SW480 (cell line): ENCODE results near the gene PDGFB.

ENCODE experiments used
- DNase-seq: peaks from one replicate; pipeline ENCODE4 v3.0.0-alpha.2; 2016; ENCODE audit warnings: low spot score

The PDGFB gene

GRCh38 chr22:39276440-39277141 lies 31.8 kb upstream of the PDGFB start:
- no peak for DNase-seq

DNA sequence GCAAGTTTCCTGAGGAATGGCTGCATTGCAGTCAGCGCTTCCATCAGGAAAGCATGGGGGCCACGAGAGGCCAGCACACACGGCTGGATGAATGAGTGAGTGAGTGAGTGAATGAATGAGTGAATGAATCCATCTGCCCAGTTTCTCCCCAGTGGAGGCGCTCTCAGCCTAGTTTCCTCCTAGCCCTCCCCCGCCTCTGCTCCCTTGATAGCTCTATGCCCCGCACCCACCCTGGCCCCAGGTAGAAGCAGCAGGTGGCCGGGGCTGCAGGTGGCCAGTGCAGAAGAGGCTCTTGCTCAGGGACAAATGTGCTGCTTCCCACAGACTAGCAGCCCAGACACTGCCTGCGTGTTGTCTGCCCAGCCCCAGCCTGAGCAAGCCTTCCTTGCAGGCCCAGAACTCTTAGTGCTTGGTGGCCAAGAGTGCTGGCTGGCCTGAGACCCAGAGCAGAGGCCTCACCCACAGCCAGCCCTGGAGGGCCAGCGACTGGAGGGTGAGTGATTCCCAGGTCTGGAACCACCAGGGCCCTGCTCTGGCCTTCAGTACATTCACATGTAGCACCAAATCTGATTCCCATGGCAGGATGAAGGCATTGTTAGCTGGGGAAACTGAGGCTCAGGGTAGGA lies 31.1 kb upstream of the PDGFB start:
- no peak for DNase-seq

GRCh38 chr22:39273950-39274887 lies 29.4 kb upstream of the PDGFB start:
- DNase-seq, result no peak

DNA sequence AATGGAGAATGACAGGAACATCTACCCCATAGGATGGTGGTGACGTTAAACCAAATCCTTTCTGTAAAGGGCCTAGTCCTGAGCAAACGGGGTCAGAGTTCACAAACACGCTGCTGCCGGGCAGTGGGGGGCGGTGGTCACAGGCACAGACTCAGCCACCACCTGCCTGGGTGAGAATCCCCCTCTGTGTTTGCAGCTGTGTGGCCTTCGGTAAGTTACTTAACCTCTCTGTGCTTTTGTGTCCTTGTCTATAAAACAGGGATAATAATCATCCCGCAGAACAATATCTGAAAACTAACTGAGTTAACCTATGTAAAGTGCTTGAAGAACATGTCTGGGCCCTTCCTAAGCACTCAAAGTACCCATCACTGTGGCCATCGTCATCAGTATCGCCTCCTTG lies 26.0 kb upstream of the PDGFB start:
- no peak for DNase-seq

DNA sequence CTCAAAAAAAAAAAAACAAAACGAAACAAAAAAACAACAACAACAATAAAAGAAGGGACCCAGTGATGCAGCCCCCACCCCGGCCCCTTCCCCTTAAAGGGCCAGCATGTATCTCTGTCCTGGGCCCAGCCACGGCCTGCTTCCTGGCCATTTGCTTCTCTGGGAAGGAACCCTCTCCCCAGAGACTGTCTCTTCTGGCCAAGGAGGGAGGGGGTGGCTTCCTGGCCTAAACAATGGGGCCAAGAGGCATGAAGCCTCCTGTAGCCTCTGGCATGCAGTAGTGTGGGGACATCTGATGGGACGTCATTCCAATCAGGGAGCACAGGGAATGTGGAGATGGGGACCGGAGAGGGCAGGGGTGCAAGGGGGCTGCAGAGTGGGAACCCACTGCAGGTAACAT lies 25.5 kb upstream of the PDGFB start:
- no peak for DNase-seq

GRCh38 chr22:39269095-39269790 lies 24.5 kb upstream of the PDGFB start:
- DNase-seq, result no peak

DNA sequence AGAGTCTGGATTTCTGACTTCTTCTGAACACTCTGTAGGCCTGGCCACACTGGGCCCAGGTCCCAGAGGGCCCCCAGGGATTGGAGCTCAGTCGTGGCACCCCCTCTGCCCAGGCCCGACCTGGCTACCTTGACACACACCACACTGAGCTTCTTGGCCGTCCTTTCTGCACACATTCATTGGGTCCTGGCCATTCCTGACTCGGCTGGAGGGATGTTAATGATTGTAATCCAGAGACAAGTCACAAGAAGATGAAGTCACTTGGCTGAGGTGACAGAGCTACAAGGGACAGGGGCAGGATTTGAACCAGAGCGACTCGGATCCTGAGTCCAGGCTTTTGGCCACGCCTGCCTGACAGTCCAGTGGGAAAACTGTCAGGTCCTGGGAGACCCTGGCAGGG lies 23.9 kb upstream of the PDGFB start:
- no peak for DNase-seq

DNA sequence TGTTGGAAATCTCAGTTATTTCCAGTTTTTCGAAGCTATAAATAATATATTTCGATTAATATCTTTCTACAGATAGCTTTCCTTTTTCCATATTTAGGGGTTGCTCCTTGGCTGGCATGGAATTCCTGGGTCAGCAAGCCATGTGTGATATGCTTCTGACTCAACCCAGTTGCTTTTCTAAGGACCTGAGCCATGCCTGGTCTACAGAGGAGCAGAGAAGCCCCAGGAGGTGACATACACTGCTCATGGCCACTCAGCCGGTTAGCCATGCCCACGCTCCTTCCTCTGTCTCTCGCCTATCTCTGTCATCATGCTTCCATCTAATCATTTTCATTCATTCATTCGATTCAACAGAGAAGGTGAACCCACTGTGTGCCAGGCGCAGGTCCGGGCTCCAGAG lies 23.2 kb upstream of the PDGFB start:
- DNase-seq, result no peak

DNA sequence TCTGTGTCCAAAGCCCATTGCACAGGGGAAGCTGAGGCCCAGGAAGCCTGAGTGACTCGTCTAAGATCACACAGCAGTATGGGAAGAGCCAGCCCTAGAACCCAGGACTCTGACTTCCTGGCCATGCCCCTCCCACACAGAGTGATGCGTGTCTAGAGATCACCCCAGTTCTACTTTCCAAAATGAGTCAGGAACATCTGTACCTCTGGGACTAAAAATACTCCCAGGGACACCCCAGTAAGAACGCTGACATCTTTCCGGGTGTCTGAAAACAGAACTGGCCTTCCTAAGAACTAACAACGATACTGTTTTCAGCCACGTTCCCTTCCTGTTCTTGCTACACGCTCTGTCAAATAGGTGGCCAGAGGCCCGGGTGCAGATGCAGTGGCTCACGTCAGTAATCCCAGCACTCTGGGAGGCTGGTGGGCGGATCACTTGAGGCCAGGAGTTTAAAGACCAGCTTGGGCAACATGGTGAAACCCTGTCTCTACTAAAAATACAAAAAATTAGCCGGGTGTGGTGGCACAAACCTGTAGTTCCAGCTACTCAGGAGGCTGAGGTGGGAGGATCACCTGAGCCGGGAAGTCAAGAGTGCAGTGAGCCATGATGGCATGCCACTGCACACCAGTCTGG lies 21.7 kb upstream of the PDGFB start:
- DNase-seq, result no peak

DNA sequence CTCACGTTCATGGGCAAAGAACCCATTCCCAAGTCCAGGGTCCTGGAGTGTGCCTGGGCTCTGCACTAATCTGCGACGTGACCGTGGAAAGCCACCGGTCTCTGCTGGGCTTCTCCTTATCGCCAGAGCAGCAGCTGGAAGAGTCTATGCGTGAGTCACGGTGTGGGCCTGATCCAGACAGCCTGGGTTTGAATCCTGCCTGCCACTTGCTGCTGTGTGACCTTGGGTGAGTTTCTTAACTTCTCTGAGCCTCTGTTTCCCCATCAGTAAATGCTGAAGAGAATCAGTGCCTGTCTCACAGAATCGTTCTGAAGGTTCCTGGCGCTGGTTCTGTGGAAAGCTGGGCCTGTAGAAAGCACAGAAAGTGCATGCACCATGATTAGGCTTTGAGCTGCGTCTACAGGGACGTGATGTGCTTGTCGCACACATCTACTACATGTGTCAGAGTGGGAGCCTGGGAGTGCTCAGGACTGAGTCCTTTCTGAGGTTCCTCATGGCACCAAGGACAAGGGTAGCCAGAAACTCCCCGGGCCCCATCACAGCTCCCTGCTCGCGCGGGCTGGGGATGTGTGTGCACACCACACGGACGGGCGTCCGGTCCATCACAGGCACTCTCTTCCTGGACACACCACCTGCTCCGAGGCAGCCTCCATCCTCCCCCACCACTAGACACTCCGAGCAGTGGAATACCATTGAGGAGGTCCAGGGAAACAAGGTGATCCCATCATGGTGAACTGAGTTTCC lies 20.5 kb upstream of the PDGFB start:
- DNase-seq, result no peak

DNA sequence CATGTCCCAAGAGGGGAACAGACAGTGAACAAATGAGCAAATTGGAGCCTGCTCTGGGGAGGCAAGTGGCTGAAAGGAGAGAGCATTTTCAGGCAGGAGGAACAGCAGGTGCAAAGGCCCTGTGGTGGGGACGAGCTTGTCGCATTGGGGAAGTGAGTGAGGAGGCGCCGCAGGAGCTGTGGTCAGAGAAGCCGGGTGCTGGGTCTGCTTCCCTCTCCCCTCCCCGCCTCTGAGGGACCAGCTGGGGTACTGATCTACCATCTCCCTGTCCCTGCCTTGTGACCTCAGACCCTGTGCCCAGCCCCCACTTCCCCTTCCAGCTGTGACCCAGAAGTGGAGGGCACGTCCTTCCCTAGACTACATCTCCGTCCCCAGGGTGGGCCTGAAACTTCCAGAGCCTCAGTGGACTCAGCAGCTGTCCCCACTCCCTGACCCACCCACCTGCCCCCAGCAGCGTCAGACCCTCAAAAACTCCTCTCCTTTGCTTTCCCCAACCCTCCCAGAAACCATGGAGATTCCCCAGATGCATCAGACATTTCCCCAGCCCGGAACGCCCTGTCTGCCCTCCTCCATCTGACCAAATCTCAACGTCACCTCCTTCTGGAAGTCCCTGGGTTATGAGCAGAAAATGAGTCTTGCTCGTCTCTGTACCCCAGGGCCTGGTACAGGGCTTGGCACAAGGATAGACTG lies 19.7 kb upstream of the PDGFB start:
- no peak for DNase-seq

GRCh38 chr22:39263626-39264348 lies 19.0 kb upstream of the PDGFB start:
- no peak for DNase-seq

DNA sequence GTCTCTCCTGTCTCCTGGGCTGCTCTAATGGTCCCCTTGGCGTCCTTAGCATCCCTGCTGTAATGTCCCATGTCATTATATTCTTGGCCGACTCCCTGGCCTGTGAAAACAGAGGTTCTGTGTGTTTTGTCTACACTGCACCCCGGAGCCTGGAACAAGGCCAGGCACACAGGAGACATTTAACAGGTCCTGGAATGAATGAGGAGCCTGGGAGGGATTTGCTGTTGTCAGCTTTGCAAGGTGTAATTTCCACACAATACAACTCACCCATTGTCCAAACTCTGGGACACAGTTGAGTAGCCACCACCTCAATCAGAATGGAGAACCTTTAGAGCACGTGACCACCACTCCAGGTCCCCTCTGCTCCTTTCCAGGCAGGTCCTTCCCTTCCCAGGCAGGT lies 14.9 kb upstream of the PDGFB start:
- DNase-seq, result no peak

DNA sequence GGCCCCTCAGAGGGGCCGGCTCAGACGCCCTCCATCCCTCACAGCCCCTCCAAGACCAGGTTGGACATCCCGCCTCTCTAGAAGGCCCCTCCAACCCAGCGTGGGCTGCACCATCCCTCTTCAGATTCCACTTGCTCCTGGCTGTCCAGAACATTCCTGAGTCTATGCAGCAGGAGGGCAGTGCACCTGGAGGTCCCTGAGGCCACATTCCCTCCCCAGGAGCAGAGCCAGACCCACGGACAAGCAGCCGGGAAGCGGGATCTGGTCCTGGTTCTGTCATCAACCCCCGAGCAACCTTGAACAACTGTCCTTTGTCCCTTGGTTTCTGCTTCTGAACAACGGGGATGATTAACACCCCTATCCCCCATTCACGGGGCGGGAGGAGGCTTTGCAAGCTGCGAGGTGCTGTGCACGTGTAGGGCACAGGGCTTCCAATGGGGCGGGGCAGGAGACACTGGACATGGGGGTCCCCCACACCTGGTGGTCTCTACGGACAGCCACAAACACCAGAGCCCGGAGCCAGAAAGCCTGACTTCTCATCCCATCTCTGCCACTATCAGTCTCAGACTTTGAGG lies 13.2 kb upstream of the PDGFB start:
- DNase-seq, result no peak

DNA sequence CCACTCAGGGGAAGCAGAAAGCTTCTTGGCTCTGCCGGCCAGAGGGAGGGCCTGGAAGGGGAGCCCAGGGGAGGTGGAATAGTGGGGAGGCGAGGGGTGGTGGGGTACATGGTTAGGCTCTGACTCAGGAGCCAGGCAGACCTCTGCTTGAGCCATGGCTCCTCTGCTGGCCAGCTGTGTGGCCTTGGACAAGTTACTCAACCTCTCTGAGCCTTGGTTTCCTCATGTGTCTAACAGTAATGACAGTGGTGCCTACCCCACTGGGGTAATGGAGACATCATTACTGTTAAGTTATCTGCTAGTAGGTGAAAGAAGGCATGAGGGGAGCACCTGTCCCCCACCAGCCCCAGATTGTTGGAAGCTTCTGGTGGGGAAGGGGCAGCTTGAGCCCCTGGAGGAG lies 12.2 kb upstream of the PDGFB start:
- DNase-seq, result no peak

DNA sequence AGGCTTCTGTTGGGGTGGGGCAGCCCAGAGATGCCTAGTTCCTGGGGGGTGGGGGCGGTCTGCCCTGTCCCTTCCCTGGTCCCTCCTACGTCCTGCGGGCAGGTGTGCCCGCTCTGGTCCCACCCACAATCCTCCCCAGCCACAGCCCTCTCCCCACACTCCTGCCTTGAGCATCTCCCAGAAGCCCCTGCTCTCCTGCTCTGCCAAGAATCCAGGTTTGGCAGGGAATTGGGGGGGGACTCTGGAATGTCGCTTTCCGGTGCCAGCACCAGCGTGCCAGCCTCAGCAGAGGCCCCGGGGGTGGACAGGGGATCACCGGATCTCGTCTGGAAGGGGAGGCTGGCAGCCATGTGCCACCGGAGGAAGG lies 11.4 kb upstream of the PDGFB start:
- DNase-seq, result peak; percentile 51

DNA sequence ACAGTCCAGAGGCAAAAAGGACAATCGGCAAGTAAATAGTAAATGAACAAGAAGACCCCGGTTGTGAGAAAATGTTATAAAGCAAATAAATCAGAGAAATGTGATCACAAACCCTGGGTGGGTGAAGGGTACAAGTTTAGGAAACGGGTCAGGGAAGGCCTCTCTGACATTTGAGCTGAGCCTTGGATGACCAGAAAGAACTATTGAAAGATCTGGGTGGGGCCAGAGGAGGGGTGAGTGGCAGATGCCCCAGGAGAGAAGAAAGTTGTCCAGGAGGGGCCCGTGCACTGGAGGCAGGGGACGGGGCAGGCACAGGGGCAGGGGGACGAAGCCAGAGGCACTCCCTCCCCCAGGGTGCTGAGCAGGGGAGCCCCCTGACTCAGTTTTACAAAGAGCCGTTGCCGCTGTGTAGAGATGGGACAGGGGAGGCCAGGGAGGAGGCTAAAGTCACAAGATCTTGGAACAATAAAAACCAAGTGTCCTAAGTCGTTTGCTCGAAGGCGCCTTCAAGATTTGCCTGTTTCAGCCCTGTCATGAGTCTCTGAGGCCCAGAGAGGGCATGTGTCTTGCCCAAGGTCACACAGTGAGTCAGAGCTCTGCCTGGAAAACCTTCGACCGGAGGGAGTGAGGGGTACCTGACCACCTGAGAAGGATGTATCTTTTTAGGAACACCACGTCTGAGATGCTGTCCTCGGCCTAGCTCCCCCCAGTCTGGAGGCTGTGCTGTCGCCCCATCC lies 10.8 kb upstream of the PDGFB start:
- no peak for DNase-seq

- DNase-seq, result peak; percentile 77
These were observed 10.1 kb upstream of the PDGFB start for GRCh38 chr22:39254789-39255298.

DNA sequence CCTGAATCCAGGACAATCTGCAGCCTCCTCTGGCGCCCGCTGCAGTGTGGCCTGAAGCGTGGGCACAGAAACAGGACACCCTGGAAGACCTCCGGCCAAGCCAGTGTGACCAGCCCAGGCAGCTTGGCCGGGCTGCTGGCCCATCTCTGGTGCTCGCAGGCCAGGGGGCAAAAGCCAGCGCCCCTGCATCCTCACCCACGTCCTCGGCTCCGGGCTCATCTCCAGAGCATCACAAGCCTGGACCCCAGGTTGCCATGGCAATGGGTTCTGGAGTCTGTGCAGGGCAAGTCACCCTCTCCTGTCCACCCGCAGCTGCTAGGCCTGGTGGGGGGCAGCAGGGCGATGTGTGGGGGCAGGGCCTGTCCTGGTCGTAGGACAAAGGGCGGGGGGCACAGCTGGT lies 9.3 kb upstream of the PDGFB start:
- no peak for DNase-seq
